ENCODE measurements around the gene ANKRD55.
A peak's percentile ranks its signal among the peaks of the same experiment; 100 is the strongest.
"Not testable (repeated sequence)": the region's sequence is repeated elsewhere in the genome, so short reads cannot be mapped to it uniquely, and the experiment has no call there.

The ANKRD55 gene

GRCh38 chr5:56166671-56167385, 66.3 kb downstream of the ANKRD55 start:
- DNase-seq: no peak

DNA sequence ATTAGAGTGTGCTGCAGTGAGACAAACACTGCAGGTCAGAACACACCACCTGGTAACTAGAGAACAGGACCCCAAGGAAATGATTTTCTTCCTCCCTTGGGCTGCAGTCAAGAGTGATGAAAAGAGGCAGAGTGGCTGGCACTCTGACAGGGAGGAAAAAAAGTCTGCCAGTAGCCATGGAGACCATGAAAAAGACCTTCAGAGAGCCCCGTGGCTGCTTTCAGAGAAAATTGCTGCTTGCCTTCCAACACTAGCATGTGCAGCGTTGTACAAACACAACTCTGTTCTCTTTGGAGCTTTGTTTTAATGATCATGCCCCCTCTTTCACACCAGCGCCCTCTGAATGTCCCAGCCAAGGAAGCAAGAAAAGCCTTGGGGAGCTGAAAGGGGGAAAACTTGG, 68.8 kb downstream of the ANKRD55 start:
- no peak for DNase-seq

- DNase-seq: no peak
These were observed 71.2 kb downstream of the ANKRD55 start for GRCh38 chr5:56161927-56162326.

- DNase-seq: no peak
These were observed 71.7 kb downstream of the ANKRD55 start for GRCh38 chr5:56161439-56161823.

DNA sequence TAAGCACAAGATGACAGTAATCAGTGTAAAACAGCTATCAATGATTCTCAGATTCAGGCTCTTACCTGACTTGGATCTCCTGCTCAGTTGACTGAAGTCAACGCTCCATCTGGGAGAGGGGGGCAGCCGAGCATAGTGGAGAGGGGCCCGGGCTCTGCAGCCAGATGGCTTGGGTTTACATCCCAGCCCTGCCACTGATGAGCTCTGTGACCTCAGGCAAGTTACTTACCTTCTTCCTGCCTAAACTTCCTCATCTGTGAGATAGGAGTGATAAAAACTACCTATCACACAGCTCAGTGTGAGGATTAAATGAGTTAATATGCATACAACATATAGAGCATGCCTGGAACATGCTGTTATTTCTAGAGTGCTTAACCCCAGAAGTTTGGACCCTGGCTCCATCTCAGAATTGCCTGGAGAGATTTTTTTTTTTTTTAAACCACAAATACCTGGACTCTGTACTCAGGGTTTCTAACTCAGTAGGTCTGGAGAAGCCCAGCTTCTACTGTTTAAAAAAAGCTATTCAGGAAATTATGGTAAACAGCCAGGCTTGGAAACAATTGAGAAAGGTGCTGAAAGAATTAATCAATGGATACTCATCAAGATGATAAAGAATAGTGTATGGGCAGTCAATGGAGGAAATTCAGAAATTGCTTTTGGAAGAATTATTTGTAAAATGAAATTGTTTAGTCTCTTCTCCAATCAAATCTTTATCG, 72.2 kb downstream of the ANKRD55 start:
- no peak for DNase-seq

GRCh38 chr5:56159521-56159947, 73.6 kb downstream of the ANKRD55 start:
- DNase-seq: no peak

GRCh38 chr5:56158331-56158960, 74.7 kb downstream of the ANKRD55 start:
- DNase-seq: no peak

DNA sequence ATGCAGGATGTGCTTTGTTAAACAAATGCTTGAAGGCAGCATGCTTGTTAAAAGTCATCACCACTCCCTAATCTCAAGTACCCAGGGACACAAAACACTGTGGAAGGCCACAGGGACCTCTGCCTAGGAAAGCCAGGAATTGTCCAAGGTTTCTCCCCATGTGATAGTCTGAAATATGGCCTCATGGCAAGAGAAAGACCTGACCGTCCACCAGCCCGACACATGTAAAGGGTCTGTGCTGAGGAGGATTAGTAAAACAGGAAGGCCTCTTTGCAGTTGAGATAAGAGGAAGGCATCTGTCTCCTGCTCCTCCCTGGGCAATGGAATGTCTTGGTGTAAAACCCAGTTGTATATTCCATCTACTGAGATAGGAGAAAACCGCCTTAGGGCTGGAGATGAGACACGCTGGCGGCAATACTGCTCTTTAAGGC, 75.9 kb downstream of the ANKRD55 start:
- not testable (repeated sequence) for DNase-seq

GRCh38 chr5:56156585-56157190, 76.4 kb downstream of the ANKRD55 start:
- DNase-seq: not testable (repeated sequence)

GRCh38 chr5:56155992-56156584, 77.0 kb downstream of the ANKRD55 start:
- no peak for DNase-seq

DNA sequence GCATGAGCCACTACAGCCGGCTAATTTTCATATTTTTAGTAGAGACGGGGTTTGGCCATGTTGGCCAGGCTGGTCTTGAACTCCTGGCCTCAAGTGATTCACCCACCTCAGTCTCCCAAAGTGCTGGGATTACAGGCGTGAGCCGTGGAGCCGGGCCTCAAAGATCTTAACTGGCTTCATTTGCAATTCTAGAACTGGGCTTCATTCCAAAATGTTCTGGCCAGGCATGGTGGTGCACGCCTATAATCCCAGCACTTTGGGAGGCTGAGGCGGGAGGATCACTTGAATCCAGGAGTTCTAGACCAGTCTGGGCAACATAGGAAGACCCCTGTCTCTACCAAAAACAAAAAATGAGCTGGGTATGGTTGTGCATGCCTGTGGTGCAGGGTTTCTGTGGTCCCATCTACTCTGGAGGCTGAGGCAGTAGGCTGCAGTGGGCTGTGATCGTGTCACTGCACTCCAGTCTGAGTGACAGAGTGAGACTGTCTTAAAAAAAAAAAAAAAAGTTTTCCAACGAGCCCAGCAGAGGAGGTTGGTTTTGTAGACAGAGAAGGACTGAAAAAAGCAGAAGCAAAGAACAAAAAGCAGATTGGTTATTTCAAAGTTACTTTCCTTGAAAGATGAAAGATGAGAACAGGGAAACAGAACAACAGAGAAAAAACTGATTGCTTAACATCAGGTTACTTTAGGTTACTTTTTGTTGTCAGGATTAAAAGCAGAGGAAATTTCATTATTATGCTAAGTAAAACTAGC, 78.2 kb downstream of the ANKRD55 start:
- DNase-seq: no peak

DNA sequence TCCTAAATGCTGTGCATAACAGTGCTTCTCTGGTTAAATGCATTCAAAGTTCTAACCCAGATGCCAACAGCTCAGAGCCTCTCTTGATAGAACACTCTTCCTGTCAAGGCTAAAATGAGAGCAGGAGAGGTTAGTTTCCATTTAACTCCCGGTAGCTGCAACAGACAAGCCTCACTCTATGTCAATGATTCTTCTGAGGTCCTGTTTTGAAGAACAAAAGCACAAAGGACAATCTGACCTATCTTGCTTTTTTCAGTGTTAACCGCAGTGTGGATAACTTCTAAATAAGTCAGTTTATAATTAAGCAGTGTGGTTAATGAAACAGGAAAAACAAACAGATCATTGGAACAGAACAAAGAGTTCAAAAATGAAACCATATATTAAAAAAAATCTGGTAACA, 80.7 kb downstream of the ANKRD55 start:
- peak; percentile 31 for DNase-seq

DNA sequence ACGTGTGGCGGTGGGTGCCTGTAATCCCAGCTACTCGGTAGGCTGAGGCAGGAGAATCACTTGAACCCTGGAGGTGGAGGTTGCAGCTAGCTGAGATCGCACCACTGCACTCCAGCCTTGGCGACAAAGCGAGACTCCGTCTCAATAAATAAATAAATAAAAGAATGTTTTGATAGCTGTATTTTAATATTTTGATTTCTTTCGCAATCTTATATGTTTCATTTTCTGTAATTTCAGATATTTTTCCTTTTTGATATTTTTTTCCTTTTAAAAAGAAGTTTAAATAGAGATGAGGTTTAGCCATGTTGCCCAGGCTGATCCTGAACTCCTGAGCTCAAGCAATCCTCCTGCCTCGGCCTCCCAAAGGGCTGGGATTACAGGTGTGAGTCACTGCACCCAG, 82.4 kb downstream of the ANKRD55 start:
- not testable (repeated sequence) for DNase-seq

- peak; percentile 28 for DNase-seq
These were observed 84.6 kb downstream of the ANKRD55 start for GRCh38 chr5:56148453-56148971.

DNA sequence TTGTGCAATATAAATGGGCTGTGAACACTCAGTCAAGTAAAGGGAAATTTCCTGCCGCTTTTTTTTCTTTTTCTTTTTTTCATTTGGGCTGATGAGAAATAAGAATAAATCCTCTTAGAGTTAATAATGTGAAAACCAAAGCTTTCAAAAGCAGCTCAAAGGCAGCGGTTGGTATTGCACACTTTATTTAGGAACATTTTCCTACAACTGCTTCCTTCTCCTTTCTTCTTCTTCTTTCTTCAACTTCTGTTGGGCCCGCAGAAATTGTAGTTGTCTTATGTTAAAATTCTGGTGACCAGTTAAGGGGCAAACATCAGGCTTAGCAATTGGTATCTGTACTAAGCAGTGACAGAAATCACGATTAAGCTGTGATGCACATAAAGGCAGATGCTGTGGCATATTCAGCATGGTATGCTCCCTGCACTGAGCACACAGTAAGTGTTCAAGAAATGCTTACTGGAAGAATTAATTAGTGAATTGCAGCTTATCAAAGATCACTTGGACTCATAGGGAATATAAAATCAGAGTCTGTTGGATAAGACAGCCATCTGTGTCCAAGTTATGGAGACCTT, 85.4 kb downstream of the ANKRD55 start:
- DNase-seq: no peak

DNA sequence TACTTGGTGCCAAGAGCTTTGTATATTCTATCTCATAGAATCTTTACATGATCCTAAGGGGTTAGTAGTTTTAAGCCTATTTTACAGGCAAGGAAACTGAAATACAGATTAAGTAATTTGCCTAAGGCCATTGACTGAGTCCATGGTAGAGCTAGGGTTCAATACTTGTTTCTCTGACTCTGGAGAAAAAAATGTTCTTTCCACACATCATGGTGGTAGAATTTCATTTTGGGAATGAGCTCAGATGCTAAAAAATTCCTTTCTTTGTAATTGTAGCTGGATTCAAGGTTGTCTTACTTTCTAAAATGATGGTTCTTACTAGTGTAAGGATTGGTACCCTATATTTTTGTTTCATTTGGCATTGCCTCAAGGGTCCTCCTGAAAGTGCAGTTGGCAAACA, 86.0 kb downstream of the ANKRD55 start:
- no peak for DNase-seq

GRCh38 chr5:56146674-56147073, 86.5 kb downstream of the ANKRD55 start:
- DNase-seq: no peak

- DNase-seq: no peak
These were observed 87.6 kb downstream of the ANKRD55 start for GRCh38 chr5:56145511-56145910.

DNA sequence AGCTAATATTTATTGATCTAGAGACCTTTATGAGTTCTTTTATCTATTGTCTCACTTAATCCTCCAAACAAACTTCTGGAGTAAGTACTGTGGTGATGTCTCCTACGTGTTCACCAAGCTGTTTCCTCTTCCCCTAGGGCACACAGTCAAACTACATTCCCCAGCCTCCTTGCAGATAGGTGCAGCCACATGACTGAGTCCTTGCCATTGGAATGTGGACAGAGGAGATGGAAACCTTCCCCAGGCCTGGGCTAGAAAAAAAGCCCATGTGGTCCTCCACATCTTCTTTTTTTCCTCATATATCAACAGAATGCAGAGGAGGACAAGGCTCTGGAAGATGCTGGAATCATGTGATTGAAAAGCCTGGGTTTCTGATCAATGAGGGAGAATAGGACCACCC, 88.0 kb downstream of the ANKRD55 start:
- no peak for DNase-seq

GRCh38 chr5:56144211-56144610, 88.9 kb downstream of the ANKRD55 start:
- DNase-seq: no peak

- no peak for DNase-seq
These were observed 89.8 kb downstream of the ANKRD55 start for GRCh38 chr5:56143373-56143714.

All from central memory CD4-positive, alpha-beta T cell (primary cell).